Spleen (tissue), 7 donors: ENCODE results near the gene PEX5.

Source experiments
- CTCF ChIP-seq, 11 experiments: fragments of 200-600 bp in 7 of 11; fragments of 450-650 bp in 4 of 11; sonication (generic) in 4 of 11; IDR thresholded peaks in 8 of 11; conservative IDR thresholded peaks in 3 of 11; 1 replicate in 7 of 11; 2 replicates in 4 of 11; pipeline versions ENCODE4 v1.4.0 to v1.8.0; 2016 to 2021; ENCODE audit warnings: antibody characterized with exemption in 11 of 11, inconsistent platforms in 4 of 11, mild to moderate bottlenecking in 1 of 11
- POLR2AphosphoS5 ChIP-seq, 3 donors: sonication (generic); formaldehyde crosslinking; IDR thresholded peaks; one replicate each; pipeline ENCODE4 v1.5.1; 2017; ENCODE audit warnings: antibody characterized with exemption in 3 of 3
- donor health status: DM: no; HTN: no; CAD: no; lungs with moderate emphysema.
- donor health status: DM: no; HTN: no; CAD: no.
- donor health status: DM: no; HTN: no; CAD: no.

DNA sequence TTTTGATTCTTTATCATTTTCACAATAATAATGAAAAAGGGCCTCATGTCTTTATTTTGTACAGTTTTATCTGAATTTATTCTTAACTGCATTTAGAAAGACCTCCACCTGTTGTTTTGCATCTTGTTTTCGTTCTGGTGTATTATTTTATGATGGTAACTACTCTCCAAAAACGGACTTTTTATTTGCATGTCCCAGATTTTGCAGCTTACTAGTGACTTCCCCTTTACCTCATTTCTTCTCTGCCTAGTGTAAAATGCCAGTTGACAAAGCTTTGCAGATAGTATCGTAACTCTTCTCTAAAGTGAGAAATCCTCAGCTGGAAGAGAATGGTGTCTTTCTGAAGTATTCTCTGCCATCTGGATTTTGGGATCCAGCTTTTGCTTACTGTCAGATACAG is 17.2 kb downstream of the PEX5 start:
- TF ChIP-seq CTCF (IDR thresholded peaks at IDR 0.05 in 8 of 11, conservative IDR thresholded peaks at IDR 0.05 in 3 of 11) (no peak), POLR2AphosphoS5 (IDR thresholded peaks at IDR 0.05) (no peak)
